ENCODE data around the gene ZNF346.

DNA sequence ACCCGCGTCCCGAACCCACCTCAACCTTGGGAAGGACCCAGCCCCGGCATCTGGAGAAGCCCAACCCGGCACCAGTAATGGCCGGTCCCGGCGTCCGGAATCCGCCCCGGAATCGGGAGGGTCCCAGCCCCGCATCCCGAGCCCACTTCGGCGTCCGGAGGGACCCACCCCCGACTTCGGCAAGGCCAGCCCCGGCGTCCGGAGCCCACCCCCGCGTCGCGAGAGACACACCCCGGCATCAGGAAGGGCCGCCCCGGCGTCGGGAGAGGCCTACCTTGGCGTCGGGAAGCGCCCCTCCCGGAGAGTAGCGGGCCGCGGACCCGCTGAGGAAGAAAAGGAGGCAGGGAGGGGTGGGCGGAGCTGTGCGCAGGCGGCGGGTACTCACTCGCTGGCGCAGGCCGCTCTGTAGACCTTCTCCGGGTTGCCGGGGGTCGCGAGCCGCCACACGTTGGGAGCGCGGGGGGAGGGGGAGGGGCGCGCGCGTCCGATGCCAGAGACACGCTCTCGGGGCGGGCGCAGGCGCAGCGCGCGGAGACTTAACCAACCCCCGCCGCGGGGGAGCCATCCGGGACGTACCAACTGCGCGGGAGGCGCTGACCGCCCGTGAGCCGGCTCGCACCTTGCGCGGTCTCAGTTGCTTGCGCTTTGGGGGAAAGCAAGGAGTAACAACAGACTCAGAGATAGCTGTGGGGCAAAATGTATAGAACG is 16.1 kb upstream of the ZNF346 start, which contains the start of gene UIMC1:
- TF ChIP-seq, protein P1, sequence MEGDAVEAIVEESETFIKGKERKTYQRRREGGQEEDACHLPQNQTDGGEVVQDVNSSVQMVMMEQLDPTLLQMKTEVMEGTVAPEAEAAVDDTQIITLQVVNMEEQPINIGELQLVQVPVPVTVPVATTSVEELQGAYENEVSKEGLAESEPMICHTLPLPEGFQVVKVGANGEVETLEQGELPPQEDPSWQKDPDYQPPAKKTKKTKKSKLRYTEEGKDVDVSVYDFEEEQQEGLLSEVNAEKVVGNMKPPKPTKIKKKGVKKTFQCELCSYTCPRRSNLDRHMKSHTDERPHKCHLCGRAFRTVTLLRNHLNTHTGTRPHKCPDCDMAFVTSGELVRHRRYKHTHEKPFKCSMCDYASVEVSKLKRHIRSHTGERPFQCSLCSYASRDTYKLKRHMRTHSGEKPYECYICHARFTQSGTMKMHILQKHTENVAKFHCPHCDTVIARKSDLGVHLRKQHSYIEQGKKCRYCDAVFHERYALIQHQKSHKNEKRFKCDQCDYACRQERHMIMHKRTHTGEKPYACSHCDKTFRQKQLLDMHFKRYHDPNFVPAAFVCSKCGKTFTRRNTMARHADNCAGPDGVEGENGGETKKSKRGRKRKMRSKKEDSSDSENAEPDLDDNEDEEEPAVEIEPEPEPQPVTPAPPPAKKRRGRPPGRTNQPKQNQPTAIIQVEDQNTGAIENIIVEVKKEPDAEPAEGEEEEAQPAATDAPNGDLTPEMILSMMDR (conservative IDR thresholded peaks at IDR 0.05 in 1 of 2, IDR thresholded peaks at IDR 0.05 in 1 of 2; ENCODE audit: extremely low read depth in 1 of 2, insufficient read depth in 1 of 2, low read depth in 1 of 2, low read length in 2 of 2): no peak
- TF ChIP-seq EZH2 (IDR thresholded peaks at IDR 0.05; ENCODE audit: borderline replicate concordance, low read length): no peak

All from mammary epithelial cell (primary cell).